PFSK-1 (cell line): Measurements from ENCODE around the gene CTSO.

Source experiments
- FOXP2 ChIP-seq: optimal IDR thresholded peaks from 2 replicates; pipeline ENCODE3; 2011; ENCODE audit warnings: borderline replicate concordance, control low read depth, inconsistent platforms; ENCODE audit not compliant: insufficient read depth; ENCODE audit errors: extremely low read length, extremely low read depth
- POLR2AphosphoS5 ChIP-seq: IDR thresholded peaks from 2 replicates; pipeline ENCODE4 v1.6.1; 2012; ENCODE audit warnings: low read depth, mild to moderate bottlenecking, control low read depth, low read length, moderate library complexity
- SIN3A ChIP-seq: IDR thresholded peaks from 2 replicates; pipeline ENCODE4 v1.6.1; 2012; ENCODE audit warnings: mild to moderate bottlenecking, low read length, moderate library complexity, borderline replicate concordance; ENCODE audit not compliant: insufficient read depth
- TAF1 ChIP-seq: IDR thresholded peaks from 2 replicates; pipeline ENCODE4 v1.6.1; 2012; ENCODE audit warnings: low read length, control low read depth, borderline replicate concordance; ENCODE audit not compliant: insufficient read depth
- TF ChIP-seq, protein P1 (sequence below), 2 experiments: IDR thresholded peaks; 2 replicates each; pipeline versions ENCODE4 v1.6.1 to v1.8.0; 2011 to 2012; ENCODE audit warnings: low read depth in 2 of 2, low read length in 2 of 2, control low read depth in 1 of 2, inconsistent platforms in 1 of 2, mild to moderate bottlenecking in 1 of 2, moderate library complexity in 1 of 2; ENCODE audit not compliant: insufficient read depth in 1 of 2

CTSO gene

DNA sequence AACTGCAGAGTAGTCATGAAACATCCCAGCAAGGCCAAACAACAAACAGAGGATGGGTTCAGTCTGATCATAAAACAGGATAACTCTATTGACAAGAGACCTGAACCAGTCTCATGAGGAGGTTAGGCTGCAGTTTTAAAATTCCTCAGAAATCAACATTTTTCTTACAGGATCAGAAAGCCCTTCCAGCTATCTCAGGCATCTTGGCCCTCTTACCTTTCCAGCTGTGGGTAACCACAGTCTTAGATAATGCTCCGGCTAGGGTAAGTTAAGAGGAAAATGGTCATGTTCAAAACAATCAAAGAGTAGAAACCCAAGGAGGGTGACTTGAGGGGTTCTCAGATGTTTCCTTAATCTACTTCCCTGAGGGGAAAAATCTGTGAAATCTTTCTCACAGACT, 5.1 kb downstream of the CTSO start:
- TF ChIP-seq POLR2AphosphoS5 (no peak), SIN3A (no peak), TAF1 (no peak), FOXP2 (no peak)
- TF ChIP-seq, protein P1, sequence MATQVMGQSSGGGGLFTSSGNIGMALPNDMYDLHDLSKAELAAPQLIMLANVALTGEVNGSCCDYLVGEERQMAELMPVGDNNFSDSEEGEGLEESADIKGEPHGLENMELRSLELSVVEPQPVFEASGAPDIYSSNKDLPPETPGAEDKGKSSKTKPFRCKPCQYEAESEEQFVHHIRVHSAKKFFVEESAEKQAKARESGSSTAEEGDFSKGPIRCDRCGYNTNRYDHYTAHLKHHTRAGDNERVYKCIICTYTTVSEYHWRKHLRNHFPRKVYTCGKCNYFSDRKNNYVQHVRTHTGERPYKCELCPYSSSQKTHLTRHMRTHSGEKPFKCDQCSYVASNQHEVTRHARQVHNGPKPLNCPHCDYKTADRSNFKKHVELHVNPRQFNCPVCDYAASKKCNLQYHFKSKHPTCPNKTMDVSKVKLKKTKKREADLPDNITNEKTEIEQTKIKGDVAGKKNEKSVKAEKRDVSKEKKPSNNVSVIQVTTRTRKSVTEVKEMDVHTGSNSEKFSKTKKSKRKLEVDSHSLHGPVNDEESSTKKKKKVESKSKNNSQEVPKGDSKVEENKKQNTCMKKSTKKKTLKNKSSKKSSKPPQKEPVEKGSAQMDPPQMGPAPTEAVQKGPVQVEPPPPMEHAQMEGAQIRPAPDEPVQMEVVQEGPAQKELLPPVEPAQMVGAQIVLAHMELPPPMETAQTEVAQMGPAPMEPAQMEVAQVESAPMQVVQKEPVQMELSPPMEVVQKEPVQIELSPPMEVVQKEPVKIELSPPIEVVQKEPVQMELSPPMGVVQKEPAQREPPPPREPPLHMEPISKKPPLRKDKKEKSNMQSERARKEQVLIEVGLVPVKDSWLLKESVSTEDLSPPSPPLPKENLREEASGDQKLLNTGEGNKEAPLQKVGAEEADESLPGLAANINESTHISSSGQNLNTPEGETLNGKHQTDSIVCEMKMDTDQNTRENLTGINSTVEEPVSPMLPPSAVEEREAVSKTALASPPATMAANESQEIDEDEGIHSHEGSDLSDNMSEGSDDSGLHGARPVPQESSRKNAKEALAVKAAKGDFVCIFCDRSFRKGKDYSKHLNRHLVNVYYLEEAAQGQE (IDR thresholded peaks at IDR 0.05; ENCODE audit: insufficient read depth in 1 of 2, low read depth in 2 of 2, low read length in 2 of 2), result no peak

DNA sequence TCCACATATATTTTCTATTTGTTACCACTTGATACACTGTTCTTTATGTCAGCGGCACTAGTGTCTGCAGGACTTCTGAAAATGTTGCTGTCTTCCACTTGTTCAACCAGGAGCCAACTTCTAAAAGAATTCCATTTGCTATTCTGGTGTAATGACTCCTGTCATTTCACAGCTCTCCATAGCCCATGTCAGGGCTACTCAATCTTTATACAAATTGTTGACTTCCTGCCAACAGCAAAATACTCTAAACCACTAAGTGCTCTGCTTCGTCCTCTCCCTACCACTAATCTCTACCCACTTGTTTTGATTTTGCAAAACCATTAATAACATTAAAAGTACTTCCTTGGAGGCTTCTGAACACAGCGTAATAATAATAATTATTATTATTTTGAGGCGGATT, 7.2 kb downstream of the CTSO start:
- TF ChIP-seq FOXP2, result no peak
- TF ChIP-seq POLR2AphosphoS5, result no peak
- TF ChIP-seq, protein P1 (IDR thresholded peaks at IDR 0.05; ENCODE audit: insufficient read depth in 1 of 2, low read depth in 2 of 2, low read length in 2 of 2), result no peak
- TF ChIP-seq TAF1, result no peak
- TF ChIP-seq SIN3A, result no peak

DNA sequence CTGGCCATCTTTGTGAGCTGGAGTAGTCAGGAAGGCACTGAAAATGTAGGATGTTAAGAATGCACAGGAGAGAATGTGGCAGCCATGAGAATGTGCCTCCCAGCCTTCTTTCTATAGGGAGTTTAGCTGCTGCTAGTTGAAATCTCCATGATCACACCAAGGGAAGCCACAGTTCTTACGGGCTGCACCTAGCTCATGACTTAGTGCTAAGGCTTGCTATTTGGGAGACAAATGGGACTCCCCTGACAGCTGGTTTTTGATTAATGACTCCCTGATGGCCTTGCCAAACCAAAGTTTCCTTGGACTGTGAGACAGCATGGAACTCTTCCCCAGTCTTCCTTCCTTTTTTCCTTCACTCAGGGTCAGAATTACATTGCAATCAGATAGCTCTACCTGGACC, 9.2 kb downstream of the CTSO start:
- no peak for TF ChIP-seq POLR2AphosphoS5
- no peak for TF ChIP-seq FOXP2
- no peak for TF ChIP-seq TAF1
- TF ChIP-seq, protein P1 (IDR thresholded peaks at IDR 0.05; ENCODE audit: insufficient read depth in 1 of 2, low read depth in 2 of 2, low read length in 2 of 2), result no peak
- TF ChIP-seq SIN3A, result no peak

DNA sequence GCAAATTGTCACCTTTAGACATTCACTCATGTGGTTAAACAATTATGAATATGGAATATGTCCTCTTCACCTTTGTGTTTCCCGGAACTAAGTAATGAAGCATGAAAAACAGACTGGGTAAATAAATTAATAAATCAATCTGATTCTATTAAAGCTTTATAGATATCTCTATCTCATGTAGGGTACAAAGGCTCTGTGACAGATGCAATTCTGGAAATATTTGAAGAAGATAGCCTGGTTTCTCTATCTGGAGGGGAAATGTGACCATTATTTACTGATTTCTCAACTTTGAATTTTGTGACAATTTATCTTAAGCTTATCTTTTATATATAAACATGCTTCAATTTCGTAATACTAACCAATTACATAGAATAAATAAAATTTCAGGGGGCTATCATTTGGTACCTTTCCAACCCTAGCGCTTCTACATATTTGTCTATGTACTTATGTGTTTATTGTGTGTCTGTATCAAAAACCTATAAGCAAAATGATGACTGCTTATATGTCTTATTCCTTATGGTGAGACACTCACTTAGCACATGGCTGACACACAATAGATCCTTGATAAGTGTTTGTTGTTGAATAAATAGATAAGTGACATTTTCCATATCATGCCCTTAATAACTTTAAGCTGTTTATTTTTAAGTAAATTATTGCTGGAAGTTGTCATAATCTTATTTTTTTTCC, 9.9 kb downstream of the CTSO start:
- no peak for TF ChIP-seq SIN3A
- TF ChIP-seq, protein P1 (IDR thresholded peaks at IDR 0.05; ENCODE audit: insufficient read depth in 1 of 2, low read depth in 2 of 2, low read length in 2 of 2), result no peak
- no peak for TF ChIP-seq POLR2AphosphoS5
- TF ChIP-seq TAF1, result no peak
- TF ChIP-seq FOXP2, result no peak

DNA sequence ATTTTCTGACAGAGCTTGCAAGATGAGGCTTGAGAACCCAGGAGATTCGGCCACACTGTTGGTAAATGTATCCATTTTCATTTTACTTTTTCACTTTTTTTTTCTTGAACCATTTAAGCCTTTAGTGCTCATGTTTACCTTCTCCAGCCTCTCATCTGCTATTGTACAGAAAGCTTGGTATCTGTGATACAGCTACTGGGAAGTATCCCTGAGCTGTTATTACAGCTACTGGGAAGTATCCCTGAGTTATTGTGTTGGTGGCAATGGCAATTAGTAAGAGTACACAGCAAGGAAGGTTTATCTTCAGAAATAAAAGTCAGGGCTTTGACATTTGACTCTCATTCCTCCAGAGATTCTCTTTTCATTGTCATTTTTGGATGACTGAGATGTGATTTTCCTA, 11.8 kb downstream of the CTSO start:
- TF ChIP-seq SIN3A (no peak), TAF1 (no peak), POLR2AphosphoS5 (no peak), FOXP2 (no peak)
- TF ChIP-seq, protein P1 (IDR thresholded peaks at IDR 0.05; ENCODE audit: insufficient read depth in 1 of 2, low read depth in 2 of 2, low read length in 2 of 2), result no peak
